Measurements from ENCODE around the gene C6orf52.

Gene C6orf52

DNA sequence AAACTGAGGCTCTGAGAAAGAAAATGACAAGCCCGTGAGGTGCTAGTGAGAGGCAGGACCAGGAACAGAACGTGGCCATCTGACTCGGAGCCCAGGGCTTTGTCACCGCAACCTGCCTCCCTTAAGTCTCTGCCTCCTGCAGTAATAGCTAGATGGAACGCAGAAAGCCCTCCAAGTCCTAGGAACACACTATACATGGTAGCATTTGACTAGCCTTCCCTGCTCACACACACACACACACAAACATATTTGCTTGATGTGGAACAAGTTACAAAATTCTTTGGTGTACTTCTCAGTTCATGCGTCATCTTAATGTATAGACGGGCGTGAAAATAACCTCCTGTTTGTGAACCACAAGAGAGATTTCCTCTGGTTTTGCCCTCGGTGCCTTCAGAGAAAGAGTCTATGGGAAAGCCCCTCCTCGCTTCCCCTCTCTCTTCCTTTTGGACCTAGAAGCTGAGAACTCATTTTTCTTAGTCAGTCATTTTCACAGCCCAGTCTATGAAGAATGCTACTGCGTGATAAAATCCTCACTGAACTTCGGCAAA is 38.8 kb downstream of the C6orf52 start:
- H3K4me3 ChIP-seq (replicated peaks; ENCODE audit: low read depth, low read length), result no peak overlapping the region
- TF ChIP-seq, protein P1, sequence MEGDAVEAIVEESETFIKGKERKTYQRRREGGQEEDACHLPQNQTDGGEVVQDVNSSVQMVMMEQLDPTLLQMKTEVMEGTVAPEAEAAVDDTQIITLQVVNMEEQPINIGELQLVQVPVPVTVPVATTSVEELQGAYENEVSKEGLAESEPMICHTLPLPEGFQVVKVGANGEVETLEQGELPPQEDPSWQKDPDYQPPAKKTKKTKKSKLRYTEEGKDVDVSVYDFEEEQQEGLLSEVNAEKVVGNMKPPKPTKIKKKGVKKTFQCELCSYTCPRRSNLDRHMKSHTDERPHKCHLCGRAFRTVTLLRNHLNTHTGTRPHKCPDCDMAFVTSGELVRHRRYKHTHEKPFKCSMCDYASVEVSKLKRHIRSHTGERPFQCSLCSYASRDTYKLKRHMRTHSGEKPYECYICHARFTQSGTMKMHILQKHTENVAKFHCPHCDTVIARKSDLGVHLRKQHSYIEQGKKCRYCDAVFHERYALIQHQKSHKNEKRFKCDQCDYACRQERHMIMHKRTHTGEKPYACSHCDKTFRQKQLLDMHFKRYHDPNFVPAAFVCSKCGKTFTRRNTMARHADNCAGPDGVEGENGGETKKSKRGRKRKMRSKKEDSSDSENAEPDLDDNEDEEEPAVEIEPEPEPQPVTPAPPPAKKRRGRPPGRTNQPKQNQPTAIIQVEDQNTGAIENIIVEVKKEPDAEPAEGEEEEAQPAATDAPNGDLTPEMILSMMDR (IDR thresholded peaks at IDR 0.05; ENCODE audit: low read depth, low read length, missing control alignments), result no peak
- no peak for DNase-seq (ENCODE audit: extremely low read depth, low read depth)

DNA sequence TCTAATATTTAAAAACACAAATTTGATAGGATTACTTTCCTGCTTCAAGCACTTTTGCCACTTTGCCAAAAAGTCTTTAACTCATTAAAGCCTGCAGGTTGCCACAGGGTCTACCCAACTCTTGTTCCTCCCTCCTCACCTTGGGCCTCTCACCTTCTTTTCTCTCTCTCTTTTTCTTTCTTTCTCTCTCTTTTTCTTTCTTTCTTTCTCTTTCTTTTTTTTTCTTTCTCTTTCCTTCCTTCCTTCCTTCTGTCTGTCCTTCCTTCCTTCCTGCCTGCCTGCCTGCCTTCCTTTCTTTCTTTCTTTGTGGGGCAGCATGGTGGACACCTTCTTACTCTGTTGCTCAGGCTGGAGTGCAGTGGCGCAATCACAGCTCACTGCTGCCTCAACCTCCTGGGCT is 50.2 kb downstream of the C6orf52 start:
- H3K4me3 ChIP-seq (replicated peaks; ENCODE audit: low read depth, low read length), result no peak overlapping the region
- TF ChIP-seq, protein P1 (IDR thresholded peaks at IDR 0.05; ENCODE audit: low read depth, low read length, missing control alignments), result no peak
- no peak for DNase-seq (ENCODE audit: extremely low read depth, low read depth)

DNA sequence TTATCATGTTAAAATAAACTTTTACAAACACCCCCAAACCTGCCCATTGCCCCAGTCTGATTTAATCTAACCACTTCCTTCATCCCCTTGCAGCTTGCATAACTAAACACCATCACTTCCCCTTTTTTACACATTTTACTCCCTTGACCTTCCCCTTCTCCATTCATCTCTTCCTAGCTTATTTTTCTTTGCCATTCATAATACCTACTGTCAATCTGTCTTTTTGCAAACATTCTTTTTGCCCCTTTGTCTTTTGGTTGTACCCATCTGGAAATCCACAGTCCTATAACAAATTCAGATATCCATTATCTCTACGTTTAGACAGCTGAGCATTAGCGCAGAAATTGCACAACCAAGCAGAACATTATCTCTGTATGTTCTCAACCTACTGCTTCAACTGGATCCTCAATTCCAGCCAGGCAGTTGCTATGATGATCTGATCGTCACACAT is 51.2 kb downstream of the C6orf52 start:
- DNase-seq (ENCODE audit: extremely low read depth, low read depth), result no peak
- H3K4me3 ChIP-seq (replicated peaks; ENCODE audit: low read depth, low read length), result no peak overlapping the region
- TF ChIP-seq, protein P1 (IDR thresholded peaks at IDR 0.05; ENCODE audit: low read depth, low read length, missing control alignments), result no peak

DNA sequence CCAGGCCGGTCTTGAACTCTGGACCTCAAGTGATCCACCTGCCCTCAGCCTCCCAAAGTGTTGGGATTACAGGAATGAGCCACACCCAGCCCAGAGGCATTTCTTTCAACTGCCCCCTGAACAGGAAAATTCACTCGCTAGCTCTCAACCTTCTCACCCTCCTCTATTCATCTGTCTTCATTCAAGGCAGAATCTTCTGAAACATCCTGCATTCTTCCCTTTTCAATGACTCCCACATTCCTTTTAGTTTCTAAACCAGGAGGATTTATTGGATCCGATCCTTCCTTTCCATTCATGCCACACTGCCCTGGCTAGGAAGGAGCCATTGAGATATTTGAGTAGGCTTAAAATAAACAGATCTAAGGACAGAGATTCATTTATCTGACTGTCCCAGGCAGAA is 52.9 kb downstream of the C6orf52 start:
- no peak for DNase-seq (ENCODE audit: extremely low read depth, low read depth)
- H3K4me3 ChIP-seq (replicated peaks; ENCODE audit: low read depth, low read length), result no peak overlapping the region
- TF ChIP-seq, protein P1 (IDR thresholded peaks at IDR 0.05; ENCODE audit: low read depth, low read length, missing control alignments), result no peak

DNA sequence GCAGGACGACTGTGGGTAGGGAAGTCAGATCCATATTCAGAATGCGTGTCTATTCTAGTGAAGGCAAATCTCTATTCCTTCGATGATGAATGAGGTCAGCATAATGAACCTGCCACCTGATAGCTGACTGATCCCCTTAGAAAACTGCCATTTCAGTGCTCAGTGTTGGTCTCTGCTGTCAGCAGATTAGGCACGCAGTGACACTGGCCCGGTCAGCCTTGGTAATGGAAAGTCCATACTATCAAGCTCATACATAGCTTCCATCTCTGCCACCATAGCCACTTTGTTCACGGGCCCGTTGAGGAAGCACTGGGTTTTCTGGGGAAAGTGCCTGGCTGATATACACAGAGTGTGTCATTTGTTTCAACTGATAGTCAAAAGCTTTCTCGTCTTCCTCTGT is 54.0 kb downstream of the C6orf52 start:
- H3K4me3 ChIP-seq (replicated peaks; ENCODE audit: low read depth, low read length), result no peak overlapping the region
- TF ChIP-seq, protein P1 (IDR thresholded peaks at IDR 0.05; ENCODE audit: low read depth, low read length, missing control alignments), result no peak
- no peak for DNase-seq (ENCODE audit: extremely low read depth, low read depth)

DNA sequence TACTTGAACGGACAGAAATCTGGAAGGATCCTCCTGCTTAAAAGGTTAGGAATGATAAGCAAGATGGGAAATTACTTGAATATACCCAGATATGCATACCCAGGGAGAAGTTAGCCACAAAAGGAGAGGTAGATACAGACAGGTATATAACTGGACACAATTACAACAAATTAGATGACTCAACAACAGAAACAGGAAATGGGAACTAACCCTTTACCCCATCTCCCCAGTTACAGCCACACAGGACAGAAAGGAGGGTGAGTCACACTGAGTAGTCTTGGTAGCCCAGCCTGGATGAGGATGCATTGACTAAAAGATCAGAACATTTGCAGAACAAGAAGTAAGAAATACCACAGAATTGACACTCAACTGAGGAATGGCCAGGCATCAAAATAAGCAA is 61.2 kb downstream of the C6orf52 start:
- peak; percentile 77 for DNase-seq (ENCODE audit: extremely low read depth, low read depth)
- no peak overlapping the region for H3K4me3 ChIP-seq (replicated peaks; ENCODE audit: low read depth, low read length)

More for the DNA sequence above, 61.2 kb downstream of the C6orf52 start:
- TF ChIP-seq, protein P1 (IDR thresholded peaks at IDR 0.05; ENCODE audit: low read depth, low read length, missing control alignments), result no peak

Measured in HFF-Myc (cell line).